ENCODE measurements around the gene CETP. TPM values are rescaled to one million over a fixed set of nuclear protein-coding genes. Genes with fewer than 3 reads are reported as not detected.

Gene CETP
- total RNA-seq, 1 donor from 2014 or later = 12.8 TPM

DNA sequence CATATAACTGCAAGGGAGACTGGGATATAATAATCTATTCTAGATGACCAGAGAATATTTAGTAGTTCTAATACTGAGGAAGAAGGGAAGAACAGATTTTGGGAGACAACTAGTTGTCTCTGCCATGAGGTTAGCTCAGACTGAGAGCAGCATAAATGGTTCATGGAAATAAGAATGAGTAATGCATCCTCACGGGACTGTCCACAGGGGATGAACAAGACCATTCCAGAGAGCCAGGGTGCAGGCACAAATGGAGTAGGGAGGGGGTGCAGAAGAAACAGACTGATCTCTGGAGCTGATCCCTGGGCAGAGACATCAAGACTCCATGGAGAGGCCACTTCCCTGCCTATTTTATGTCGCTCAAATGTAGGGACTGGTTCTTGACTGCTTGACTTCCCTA is 58.0 kb downstream of the CETP start:
- no peak for DNase-seq (ENCODE audit: low read depth in 2 of 2)

DNA sequence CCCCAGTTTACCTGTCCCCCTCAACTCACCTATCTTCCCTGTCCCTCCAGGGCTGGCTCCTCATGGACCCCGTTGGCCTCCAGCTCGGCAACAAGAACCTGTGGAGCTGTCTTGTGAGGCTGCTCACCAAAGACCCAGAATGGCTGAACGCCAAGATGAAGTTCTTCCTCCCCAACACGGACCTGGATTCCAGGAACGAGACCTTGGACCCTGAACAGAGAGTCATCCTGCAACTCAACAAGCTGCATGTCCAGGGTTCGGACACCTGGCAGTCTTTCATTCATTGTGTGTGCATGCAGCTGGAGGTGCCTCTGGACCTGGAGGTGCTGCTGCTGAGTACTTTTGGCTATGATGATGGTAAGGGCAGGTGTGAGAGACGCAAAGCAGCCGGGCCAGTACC is 58.9 kb downstream of the CETP start:
- no peak for DNase-seq (ENCODE audit: low read depth in 2 of 2)

- no peak for DNase-seq (ENCODE audit: low read depth in 2 of 2)
These were observed 60.0 kb downstream of the CETP start for GRCh38 chr16:57021757-57022156.

GRCh38 chr16:57022445-57022844 is 60.7 kb downstream of the CETP start:
- no peak for DNase-seq (ENCODE audit: low read depth in 2 of 2)

DNA sequence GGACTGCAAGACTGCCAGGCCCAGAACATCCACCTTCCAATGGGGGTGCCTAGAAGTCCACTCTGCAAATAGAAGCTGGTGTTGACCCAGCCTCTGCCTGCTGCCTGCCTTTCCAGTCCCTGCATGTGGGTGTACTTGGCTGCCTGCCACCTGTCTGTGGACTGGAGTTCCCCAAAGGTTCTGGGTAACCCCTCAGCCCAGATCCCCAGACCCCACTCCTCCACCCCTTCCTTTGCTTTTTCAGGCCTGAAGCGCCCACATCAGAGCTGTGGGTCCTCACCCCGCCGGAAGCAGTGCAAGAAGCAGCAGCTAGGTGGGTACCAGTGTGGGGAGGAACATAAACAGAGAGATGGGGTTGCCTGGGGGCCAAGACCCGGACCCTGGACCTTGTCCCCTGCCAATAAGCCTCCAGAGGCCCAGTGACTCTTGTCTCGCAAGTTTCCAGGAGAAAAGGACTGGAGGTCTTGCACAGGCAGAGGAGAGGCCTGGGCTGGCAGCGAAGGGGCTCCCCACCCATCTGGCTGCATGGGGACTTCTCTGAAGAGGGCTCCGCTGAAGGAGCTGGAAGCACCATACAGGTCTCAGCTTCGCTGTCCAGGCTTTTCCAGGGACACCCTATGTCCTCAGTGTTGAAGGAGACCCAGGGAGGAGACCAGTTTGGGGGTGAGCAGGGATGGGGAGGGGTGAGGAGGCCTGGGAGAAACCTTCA is 61.9 kb downstream of the CETP start:
- DNase-seq (ENCODE audit: low read depth in 2 of 2) = no peak

GRCh38 chr16:57024894-57025680 is 63.3 kb downstream of the CETP start:
- DNase-seq (ENCODE audit: low read depth in 2 of 2) = no peak

DNA sequence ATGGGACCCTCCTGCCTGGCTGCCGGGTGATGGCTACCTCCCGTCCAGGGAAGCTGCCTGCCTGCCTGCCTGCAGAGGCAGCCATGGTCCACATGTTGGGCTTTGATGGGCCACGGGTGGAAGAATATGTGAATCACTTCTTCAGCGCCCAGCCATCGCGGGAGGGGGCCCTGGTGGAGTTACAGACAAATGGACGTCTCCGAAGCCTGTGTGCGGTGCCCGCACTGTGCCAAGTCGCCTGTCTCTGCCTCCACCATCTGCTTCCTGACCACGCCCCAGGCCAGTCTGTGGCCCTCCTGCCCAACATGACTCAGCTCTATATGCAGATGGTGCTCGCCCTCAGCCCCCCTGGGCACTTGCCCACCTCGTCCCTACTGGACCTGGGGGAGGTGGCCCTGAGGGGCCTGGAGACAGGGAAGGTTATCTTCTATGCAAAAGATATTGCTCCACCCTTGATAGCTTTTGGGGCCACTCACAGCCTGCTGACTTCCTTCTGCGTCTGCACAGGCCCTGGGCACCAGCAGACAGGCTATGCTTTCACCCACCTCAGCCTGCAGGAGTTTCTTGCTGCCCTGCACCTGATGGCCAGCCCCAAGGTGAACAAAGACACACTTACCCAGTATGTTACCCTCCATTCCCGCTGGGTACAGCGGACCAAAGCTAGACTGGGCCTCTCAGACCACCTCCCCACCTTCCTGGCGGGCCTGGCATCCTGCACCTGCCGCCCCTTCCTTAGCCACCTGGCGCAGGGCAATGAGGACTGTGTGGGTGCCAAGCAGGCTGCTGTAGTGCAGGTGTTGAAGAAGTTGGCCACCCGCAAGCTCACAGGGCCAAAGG is 64.4 kb downstream of the CETP start:
- DNase-seq (ENCODE audit: low read depth in 2 of 2) = peak in 1 of 2 donors; percentile 23

DNA sequence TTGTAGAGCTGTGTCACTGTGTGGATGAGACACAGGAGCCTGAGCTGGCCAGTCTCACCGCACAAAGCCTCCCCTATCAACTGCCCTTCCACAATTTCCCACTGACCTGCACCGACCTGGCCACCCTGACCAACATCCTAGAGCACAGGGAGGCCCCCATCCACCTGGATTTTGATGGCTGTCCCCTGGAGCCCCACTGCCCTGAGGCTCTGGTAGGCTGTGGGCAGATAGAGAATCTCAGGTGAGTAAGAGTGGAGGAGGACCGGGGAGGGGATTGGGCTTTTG is 65.0 kb downstream of the CETP start:
- no peak for DNase-seq (ENCODE audit: low read depth in 2 of 2)

GRCh38 chr16:57027067-57027466 is 65.3 kb downstream of the CETP start:
- DNase-seq (ENCODE audit: low read depth in 2 of 2) = no peak

DNA sequence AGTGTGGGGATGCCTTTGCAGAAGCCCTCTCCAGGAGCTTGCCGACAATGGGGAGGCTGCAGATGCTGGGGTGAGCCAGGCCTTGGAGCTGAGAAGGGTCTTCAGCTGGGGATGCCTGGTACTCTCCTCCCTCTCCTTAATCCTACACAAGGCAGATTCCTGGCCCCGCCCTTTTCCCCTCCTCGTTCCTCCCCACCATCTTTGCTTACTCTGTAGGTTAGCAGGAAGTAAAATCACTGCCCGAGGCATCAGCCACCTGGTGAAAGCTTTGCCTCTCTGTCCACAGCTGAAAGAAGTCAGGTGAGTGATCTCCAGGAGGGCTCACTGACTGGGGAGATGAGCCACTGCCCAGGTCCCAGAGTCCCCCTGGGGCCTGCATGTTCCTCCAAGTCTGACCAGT is 66.3 kb downstream of the CETP start:
- no peak for DNase-seq (ENCODE audit: low read depth in 2 of 2)

DNA sequence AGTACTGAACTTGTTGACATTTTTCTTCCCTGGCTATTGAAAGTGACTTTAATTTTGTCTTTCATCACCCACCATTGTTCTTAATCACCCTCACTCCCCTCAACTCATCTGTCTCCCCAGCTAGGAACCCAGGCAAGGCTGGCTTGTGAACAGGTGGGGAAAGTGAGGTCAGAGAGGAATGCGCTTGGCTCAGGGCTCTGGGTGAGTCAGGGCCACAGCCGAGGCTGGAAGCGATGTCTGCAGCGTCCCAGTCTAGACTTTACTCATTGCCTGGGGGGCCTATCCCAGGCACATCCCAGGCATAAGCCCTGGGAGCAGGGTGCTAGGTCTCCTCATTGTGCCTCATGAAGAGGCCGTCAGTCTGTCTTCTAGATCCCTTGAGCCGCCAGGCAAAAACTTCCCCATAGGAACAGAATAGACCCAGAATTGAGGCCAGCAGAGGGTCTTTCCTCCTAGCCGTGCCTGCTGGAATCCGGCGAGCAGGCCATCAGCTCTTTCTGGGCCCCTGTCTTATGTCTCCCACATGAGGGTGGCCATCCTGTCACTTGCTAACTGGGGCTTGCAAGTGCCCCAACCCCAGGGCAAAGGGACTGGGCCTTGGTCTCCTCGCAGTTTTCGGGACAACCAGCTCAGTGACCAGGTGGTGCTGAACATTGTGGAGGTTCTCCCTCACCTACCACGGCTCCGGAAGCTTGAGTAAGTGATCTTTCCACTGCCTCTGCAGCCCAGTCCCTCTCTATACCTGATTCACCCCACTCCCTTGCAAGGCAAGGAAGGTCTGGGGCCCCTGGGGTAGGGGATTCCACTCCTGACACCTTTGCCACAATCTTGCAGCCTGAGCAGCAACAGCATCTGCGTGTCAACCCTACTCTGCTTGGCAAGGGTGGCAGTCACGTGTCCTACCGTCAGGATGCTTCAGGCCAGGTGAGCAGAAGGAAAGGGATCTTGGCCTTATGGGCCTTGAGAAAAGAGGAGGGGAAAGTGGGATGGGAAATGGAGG is 67.7 kb downstream of the CETP start:
- DNase-seq (ENCODE audit: low read depth in 2 of 2) = peak in 1 of 2 donors; percentile 11

GRCh38 chr16:57030346-57030902 is 68.7 kb downstream of the CETP start:
- no peak for DNase-seq (ENCODE audit: low read depth in 2 of 2)

DNA sequence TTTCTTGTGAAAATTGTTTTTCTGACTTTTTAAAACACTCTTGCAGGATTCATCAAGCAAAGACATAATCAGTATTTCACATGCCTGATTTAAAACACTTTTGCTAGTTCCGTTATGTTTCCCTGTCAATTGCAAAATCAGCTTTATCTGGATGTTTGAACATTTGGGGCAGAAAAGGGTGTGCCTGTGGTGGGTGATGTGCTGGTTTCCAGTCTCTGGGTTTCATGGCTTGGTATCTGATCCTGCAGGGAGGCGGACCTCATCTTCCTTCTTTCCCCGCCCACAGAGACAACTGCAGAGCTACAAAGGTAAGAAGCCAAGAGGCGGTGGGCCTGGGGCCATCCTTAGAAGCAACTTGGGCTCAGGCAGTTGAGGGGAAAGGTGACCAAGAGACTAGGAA is 69.4 kb downstream of the CETP start:
- no peak for DNase-seq (ENCODE audit: low read depth in 2 of 2)

DNA sequence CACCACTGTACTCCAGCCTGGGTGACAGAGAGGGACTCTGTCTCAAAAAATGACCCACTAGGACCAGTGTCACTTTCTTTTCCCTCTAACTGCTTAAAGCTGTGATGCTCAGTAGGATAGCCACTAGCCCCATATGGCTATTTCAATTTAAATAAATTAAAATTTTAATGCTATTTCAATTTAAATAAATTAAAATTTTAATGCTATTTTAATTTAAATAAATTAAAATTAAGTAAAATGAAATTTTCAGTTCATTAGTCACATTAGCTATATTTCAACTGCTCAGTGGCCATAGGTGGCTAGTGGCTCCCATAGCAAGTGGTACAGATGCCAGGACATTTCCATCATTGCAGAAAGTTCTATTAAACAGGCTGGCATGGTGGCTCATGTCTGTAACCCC is 70.6 kb downstream of the CETP start:
- DNase-seq (ENCODE audit: low read depth in 2 of 2) = no peak

- DNase-seq (ENCODE audit: low read depth in 2 of 2) = no peak
These were observed 71.2 kb downstream of the CETP start for GRCh38 chr16:57032931-57033330.

Other genes with a start within 250 kb of the CETP start
- 60.7 and 85.4 TPM in 2 replicates for gene NUP93, start 231.8 kb upstream of the CETP start, total RNA-seq
- not detected in 2 replicates for gene SLC12A3, start 96.7 kb upstream of the CETP start, total RNA-seq
- 72.9 and 142 TPM in 2 replicates for gene HERPUD1, start 29.8 kb upstream of the CETP start, total RNA-seq
- 16.6 and 16.7 TPM in 2 replicates for gene NLRC5, start 27.6 kb downstream of the CETP start, total RNA-seq
- gene CPNE2, start 130.6 kb downstream of the CETP start, total RNA-seq = 54.4 and 61.1 TPM in 2 replicates
- gene PSME3IP1, start 224.1 kb downstream of the CETP start, total RNA-seq = 50.8 and 51.0 TPM in 2 replicates
- gene RSPRY1, start 224.4 kb downstream of the CETP start, total RNA-seq = 43.6 and 43.8 TPM in 2 replicates